ENCODE results near the gene PTN. TPM values are rescaled to one million over a fixed set of nuclear protein-coding genes. Genes with fewer than 3 reads are reported as not detected.
A peak's percentile ranks its signal among the peaks of the same experiment; 100 is the strongest.

PTN gene
- total RNA-seq, 1 donor from 2014 or later, result 228 TPM

DNA sequence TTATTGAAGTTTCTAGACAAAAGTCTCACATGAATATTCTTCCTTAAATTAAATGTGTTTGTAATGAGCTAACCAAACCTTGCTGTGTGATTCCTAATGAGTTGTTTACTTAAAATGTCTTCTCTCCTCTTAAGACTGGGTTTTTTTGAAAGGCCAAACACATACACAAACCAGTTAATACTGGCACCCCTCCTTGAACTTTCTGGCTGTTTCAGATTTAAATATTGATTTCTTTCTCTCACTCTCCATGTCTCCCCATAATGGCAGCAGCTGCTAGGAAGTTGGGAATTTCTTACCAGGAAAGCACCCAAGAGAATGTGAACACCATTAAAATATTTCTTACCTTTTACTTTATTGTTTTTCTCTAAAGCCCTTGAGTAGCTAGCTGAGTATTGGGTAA lies 11.4 kb upstream of the PTN start:
- TF ChIP-seq, protein P1, sequence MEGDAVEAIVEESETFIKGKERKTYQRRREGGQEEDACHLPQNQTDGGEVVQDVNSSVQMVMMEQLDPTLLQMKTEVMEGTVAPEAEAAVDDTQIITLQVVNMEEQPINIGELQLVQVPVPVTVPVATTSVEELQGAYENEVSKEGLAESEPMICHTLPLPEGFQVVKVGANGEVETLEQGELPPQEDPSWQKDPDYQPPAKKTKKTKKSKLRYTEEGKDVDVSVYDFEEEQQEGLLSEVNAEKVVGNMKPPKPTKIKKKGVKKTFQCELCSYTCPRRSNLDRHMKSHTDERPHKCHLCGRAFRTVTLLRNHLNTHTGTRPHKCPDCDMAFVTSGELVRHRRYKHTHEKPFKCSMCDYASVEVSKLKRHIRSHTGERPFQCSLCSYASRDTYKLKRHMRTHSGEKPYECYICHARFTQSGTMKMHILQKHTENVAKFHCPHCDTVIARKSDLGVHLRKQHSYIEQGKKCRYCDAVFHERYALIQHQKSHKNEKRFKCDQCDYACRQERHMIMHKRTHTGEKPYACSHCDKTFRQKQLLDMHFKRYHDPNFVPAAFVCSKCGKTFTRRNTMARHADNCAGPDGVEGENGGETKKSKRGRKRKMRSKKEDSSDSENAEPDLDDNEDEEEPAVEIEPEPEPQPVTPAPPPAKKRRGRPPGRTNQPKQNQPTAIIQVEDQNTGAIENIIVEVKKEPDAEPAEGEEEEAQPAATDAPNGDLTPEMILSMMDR (conservative IDR thresholded peaks at IDR 0.05), result no peak
- no peak for DNase-seq (ENCODE audit: low read depth, low spot score)
- peaks cover 11% of the 10 kb centered on the region for H3K9me3 Mint-ChIP-seq
- no peaks in the 10 kb centered on the region for H3K4me1 Mint-ChIP-seq
- H3K27me3 Mint-ChIP-seq (ENCODE audit: low read depth), result no peaks in the 10 kb centered on the region
- H3K4me3 Mint-ChIP-seq, result no peak overlapping the region
- H3K27ac Mint-ChIP-seq (ENCODE audit: unreplicated experiment), result no peak overlapping the region
- H3K36me3 Mint-ChIP-seq (ENCODE audit: low read depth), result peaks cover 25% of the 10 kb centered on the region

DNA sequence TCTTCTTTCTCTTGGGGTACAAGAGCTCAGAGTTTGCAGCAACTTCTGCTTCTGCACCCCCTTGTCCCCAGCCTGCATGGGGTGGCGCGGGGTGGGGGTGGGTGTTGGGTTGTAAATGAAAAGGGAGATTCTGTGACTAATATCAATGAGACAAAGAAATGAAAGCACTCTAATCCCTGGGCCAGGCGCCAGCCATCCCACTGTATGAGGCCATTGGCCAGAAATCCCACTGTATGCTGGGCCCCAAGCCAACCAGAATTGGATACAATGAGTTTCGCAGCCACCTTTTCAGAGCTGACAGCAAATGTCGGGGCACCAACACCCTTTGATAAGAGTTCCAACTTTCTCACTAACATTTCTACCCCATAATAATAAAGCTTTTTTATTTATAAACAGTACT lies 10.9 kb upstream of the PTN start:
- Mint-ChIP-seq H3K9me3 (peaks cover 11% of the 10 kb centered on the region), H3K4me3 (no peak overlapping the region), H3K27ac (ENCODE audit: unreplicated experiment) (no peak overlapping the region), H3K36me3 (ENCODE audit: low read depth) (peaks cover 25% of the 10 kb centered on the region), H3K4me1 (no peaks in the 10 kb centered on the region), H3K27me3 (ENCODE audit: low read depth) (no peaks in the 10 kb centered on the region)
- DNase-seq (ENCODE audit: low read depth, low spot score), result no peak
- TF ChIP-seq, protein P1 (conservative IDR thresholded peaks at IDR 0.05), result no peak

DNA sequence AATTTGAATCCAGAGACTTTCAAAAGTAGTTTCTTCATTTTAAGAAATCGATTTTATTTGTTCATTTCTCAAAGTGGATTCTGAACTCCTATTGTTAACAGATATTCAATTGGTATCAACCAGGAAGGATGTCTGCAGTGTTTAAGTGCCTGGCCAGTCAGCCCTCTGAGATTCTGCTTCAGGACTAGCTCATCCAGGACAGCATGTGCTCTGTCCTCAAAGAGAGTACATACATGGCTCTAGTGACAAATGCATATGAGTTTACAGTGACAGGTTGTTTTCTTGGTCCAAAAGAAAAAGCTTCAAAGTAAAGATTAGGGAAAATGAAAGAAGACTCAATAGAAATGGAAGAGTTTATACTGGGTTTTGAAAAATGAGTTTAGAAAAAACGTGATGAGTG lies 8.4 kb upstream of the PTN start:
- Mint-ChIP-seq H3K4me3 (no peak overlapping the region), H3K4me1 (peaks cover 6% of the 10 kb centered on the region), H3K27me3 (ENCODE audit: low read depth) (no peaks in the 10 kb centered on the region), H3K9me3 (peaks cover 2% of the 10 kb centered on the region), H3K27ac (ENCODE audit: unreplicated experiment) (no peak overlapping the region), H3K36me3 (ENCODE audit: low read depth) (peaks cover 9% of the 10 kb centered on the region)
- TF ChIP-seq, protein P1 (conservative IDR thresholded peaks at IDR 0.05), result no peak
- no peak for DNase-seq (ENCODE audit: low read depth, low spot score)

DNA sequence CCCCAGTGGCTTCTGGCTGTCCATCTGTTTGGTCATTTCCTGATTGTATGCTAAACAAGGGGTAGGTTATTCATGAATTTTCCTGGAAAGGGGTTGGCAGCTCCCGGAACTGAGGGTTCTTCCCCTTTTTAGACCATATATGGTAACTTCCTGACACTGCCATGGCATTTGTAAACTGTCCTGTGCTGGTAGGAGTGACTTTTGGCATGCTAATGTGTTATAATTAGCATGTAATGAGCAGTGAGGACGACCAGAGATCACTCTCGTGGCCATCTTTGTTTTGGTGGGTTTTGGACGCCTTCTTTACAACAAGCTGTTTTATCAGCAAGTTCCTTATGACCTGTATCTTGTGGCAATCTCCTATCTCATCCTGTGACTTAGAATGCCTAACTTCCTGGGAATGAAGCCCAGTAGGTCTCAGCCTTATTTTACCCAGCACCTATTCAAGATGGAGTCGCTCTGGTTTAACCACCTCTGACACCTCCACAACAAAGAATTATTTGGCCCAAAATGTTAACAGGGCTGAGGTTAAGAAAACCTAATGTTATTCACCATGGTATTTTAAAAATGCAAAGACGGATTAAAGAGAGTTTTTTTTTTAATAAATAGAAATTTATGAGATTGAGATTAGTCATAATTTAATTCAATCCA lies 2.4 kb upstream of the PTN start:
- TF ChIP-seq, protein P1 (conservative IDR thresholded peaks at IDR 0.05), result no peak
- DNase-seq (ENCODE audit: low read depth, low spot score), result no peak
- Mint-ChIP-seq H3K4me3 (peak overlapping the region; percentile 14), H3K27ac (ENCODE audit: unreplicated experiment) (no peak overlapping the region), H3K27me3 (ENCODE audit: low read depth) (no peaks in the 10 kb centered on the region), H3K9me3 (no peaks in the 10 kb centered on the region), H3K36me3 (ENCODE audit: low read depth) (peaks cover 5% of the 10 kb centered on the region), H3K4me1 (peaks cover 38% of the 10 kb centered on the region)

DNA sequence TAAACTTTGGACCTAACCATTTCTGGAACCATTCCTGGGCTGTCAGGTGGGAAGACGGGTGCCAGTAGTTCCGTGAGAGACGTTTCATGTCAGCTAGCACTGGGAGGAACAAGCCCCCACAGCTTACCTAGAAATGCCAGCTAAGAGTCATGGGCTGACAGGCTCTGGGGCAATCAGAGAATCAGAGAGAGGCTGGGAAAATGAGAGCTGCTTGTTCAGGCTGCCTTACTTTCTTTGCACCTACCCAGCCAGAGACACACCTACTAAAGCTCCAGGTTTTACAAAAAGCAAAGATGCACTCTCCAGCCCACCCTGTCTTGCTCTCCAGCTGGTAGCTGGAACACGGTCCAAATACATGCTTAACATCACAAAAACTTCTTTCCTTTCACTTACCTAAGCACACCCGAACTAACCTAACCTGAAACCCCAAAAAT lies 688 bp downstream of the PTN start:
- H3K27me3 Mint-ChIP-seq (ENCODE audit: low read depth), result no peaks in the 10 kb centered on the region
- peak overlapping the region; percentile 94 for H3K4me3 Mint-ChIP-seq
- H3K36me3 Mint-ChIP-seq (ENCODE audit: low read depth), result peaks cover 29% of the 10 kb centered on the region
- no peak for DNase-seq (ENCODE audit: low read depth, low spot score)
- H3K9me3 Mint-ChIP-seq, result peaks cover 3% of the 10 kb centered on the region
- H3K27ac Mint-ChIP-seq (ENCODE audit: unreplicated experiment), result peak overlapping the region; percentile 98
- peaks cover 60% of the 10 kb centered on the region for H3K4me1 Mint-ChIP-seq
- TF ChIP-seq, protein P1 (conservative IDR thresholded peaks at IDR 0.05), result no peak

Data from neural crest cell (in vitro differentiated cells).